ENCODE measurements around the gene URAD.

DNA sequence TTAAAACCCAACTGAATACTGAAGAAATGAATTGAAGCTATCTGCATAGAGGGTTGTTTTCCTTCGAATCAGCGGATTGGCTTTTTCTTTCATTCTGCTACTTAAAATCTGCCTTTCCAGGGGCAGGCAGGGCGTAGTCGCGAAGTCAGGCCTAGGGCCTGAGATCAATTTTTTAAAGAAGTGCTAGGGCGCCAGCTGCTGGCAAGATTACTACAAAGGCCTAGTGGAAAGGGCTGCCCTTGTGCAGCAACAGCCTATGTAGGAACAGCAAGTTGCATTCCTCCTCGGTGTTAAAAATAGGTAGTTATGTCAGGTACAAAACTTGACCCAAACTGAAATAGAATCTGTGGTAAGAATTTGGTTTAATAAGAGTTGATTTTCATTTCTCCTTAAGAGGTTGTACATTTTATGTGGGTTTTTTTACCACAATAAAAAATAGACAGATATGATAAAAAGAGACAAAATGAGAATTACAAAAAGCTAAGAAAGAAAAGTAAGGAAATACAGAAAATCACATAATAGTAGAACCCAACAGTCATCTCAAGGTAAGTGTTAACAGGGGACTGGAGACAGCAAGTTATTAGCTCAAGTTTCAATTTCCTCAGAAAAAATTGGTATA, 9.5 kb upstream of the URAD start:
- TF ChIP-seq, protein P1, sequence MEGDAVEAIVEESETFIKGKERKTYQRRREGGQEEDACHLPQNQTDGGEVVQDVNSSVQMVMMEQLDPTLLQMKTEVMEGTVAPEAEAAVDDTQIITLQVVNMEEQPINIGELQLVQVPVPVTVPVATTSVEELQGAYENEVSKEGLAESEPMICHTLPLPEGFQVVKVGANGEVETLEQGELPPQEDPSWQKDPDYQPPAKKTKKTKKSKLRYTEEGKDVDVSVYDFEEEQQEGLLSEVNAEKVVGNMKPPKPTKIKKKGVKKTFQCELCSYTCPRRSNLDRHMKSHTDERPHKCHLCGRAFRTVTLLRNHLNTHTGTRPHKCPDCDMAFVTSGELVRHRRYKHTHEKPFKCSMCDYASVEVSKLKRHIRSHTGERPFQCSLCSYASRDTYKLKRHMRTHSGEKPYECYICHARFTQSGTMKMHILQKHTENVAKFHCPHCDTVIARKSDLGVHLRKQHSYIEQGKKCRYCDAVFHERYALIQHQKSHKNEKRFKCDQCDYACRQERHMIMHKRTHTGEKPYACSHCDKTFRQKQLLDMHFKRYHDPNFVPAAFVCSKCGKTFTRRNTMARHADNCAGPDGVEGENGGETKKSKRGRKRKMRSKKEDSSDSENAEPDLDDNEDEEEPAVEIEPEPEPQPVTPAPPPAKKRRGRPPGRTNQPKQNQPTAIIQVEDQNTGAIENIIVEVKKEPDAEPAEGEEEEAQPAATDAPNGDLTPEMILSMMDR (IDR thresholded peaks at IDR 0.05): no peak
- no peak for TF ChIP-seq POLR2A (IDR thresholded peaks at IDR 0.05)
